ENCODE measurements around the gene PRR30.

PRR30 gene

DNA sequence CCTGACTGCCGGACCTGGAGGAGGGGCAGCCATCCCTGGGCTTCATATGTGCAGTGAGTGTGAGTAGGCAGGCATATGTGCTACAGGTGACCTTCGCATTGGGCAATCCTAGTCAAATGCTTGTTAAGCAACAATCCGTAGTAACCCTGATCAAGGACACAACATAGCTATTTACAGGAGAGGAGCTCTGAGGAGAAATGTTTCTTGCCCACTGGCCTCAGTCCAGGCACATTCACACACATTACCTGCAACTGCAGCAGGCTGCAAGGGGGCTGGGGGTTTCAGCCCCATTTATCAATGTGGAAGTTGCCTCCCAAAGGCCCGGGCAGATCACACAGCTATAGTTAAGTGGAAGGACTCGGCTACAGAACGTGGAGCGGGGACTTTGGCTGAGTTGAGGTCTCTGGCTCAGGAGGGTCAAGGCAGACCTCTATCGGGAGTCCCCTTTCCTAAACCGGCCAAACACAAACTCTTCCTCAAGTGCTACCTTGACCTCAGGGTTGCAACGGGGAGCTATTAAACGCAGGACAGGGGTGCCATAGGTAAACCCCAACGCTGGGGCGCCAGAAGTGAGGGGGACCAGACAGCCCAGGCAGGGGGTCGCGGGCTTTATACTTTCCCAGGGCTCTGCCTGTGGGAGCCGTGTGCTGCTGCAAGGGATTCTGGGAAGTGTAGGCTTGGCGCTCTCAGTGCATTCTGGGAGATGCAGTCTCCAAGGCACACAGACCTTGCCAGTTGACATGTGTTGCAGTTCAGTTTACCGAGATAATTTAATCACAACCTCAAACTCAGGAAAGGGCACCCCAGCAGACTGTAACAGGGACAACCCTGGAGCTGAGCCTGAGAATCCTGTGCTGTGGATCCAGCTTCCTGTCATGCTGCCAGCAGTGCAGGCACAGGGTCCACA is 43.2 kb downstream of the PRR30 start:
- peak in 1 of 2 experiments; percentile 31 for DNase-seq

DNA sequence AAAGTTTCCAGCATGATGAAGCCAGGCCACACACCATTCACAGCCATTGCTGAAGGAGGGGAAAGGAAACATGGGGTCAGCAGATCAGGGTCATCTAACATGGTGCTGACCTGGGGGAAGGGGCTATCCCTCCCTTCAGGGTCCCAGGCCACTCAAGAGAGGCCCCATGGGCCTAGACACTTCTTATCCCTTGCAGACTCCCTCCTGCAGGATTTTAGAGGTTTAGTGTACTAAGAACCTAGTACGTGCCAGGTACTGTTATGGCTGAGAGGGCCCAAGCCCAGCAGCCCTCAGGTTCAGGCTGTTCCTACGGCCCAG is 43.8 kb downstream of the PRR30 start:
- no peak for DNase-seq

DNA sequence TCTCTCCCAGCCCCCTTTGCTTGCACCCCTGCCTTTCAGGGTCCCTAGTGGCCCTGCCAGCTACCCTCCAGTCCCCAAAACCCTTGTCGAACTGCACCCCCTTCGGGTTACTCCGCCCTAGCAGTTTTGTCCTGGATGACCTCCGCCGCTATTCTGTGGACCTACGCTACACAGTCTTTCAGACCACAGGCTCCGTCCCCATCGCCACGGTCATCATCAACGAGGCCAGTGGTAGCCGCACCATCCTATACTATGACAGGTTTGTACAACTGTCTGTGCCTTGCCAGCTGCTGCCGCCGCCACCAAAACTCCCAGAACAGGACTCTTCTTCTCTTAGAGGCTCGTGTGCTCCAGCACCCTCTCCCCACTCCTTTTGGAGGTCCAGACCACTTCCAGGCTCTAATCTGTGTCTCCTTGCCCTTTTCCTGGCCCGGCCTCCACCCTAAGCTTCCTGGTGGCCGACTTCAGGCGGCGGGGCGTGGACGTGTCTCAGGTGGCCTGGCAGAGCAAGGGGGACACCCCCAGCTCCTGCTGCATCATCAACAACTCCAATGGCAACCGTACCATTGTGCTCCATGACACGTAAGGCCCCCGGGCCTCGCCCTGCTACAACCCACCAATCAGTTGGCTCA is 44.7 kb downstream of the PRR30 start:
- DNase-seq: no peak

DNA sequence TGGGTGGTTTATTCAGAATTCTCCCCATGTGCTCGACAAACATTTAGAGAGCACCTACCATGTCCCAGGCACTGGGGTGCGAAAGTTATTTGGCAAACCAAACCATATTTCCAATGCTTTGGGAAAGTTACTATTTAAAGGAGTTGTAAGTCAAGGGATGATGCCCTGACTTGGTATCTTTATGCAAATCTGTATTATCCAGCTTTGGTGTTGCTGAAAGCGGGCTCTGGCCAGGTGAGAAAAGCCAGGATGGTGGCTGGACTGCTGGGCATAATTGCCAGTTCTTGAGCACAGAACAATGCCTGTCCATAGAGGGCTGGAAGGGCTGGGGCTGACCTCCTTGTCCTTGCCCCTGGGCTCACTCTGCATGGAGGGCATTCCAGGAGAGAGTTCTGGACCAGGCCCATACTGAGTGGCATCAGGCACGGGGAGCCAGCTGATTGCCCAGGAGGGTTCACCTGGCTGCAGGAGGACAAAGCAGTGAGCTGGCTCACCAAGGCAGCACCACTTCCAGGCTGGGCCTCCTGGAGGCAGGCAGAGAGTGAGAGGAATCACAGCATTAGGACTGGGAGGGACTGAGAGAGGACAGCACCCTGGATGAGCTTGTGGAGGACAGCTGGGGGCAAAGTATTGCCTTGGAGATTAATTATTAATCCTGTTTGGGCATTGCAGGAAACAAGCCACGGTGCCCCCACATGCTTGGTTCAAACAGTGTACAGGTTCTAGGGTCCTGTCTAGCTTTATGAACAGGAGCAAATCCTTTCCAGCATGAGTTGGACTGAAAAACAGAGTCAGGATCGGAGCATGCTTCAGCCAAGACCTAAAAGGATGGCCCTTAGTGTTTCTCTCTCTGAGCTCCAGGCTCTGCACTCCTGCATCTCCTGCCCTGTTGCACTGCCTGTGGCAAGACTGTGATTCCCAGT is 45.5 kb downstream of the PRR30 start:
- no peak for DNase-seq

- no peak for DNase-seq
Observed at GRCh38 chr2:27092696-27093429, 46.3 kb downstream of the PRR30 start.

GRCh38 chr2:27091746-27092695 is 47.2 kb downstream of the PRR30 start:
- no peak for DNase-seq

- no peak for DNase-seq
Observed at GRCh38 chr2:27089111-27089954, 49.9 kb downstream of the PRR30 start.

DNA sequence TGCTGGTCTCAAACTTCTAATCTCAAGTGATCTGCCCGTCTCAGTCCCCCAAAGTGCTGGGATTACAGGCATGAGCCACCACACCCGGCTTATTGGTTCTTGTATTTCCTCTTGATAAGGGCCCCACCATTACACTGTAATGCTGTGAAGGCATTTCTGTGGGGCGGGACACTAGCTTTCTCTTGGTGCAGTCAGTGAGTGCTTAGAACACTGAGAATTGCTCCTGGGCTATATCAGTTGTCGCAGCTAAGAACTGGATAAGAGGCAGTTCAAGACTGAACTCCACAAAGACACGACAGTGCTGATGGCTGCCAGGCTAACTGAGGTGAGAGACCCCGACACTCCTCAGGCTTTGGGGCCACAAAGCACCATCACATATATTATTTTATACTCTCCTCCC is 50.6 kb downstream of the PRR30 start:
- no peak for DNase-seq

GRCh38 chr2:27087823-27088410 is 51.3 kb downstream of the PRR30 start:
- DNase-seq: no peak
